Stimulated activated CD4-positive, alpha-beta T cell treated with anti-CD3 and anti-CD28 coated beads, Interleukin-2, amount 100 ng/mL, for 24 hours (primary cell): ENCODE measurements around the gene DHX35.

Experiments used
- DNase-seq, 2 donors: peaks; one replicate each; pipeline ENCODE4 v3.0.0-alpha.2; 2020

DHX35 gene

GRCh38 chr20:38962044-38962927 is at the start of gene DHX35:
DHX35 (plus strand) TSS chr20:38962344; CDS start chr20:38962368, 24 bp downstream.
- peak; percentile 99 for DNase-seq

GRCh38 chr20:38915355-38915754 is 46.8 kb upstream of the DHX35 start:
- no peak for DNase-seq

GRCh38 chr20:38917657-38918056 is 44.5 kb upstream of the DHX35 start:
- DNase-seq, result no peak

GRCh38 chr20:38918172-38918571 is 44.0 kb upstream of the DHX35 start:
- DNase-seq, result no peak

- no peak for DNase-seq
These were observed 42.5 kb upstream of the DHX35 start for GRCh38 chr20:38919683-38920082.

- no peak for DNase-seq
These were observed 41.7 kb upstream of the DHX35 start for GRCh38 chr20:38920411-38920810.

GRCh38 chr20:38920851-38921250 is 41.3 kb upstream of the DHX35 start:
- DNase-seq, result no peak

GRCh38 chr20:38924718-38925117 is 37.4 kb upstream of the DHX35 start:
- no peak for DNase-seq

GRCh38 chr20:38926142-38926933 is 35.8 kb upstream of the DHX35 start, which contains the start of gene FAM83D:
FAM83D (plus strand) TSS chr20:38926417; CDS start chr20:38926443, 26 bp downstream.
- peak; percentile 92 to 97 for DNase-seq

- no peak for DNase-seq
These were observed 35.1 kb upstream of the DHX35 start for GRCh38 chr20:38926934-38927616.

- DNase-seq, result no peak
These were observed 34.1 kb upstream of the DHX35 start for GRCh38 chr20:38927902-38928578.

- no peak for DNase-seq
These were observed 31.9 kb upstream of the DHX35 start for GRCh38 chr20:38930242-38930569.

GRCh38 chr20:38931984-38932383 is 30.2 kb upstream of the DHX35 start:
- no peak for DNase-seq

- DNase-seq, result no peak
These were observed 29.6 kb upstream of the DHX35 start for GRCh38 chr20:38932457-38933120.

- DNase-seq, result no peak
These were observed 27.6 kb upstream of the DHX35 start for GRCh38 chr20:38934530-38934929.

- no peak for DNase-seq
These were observed 26.9 kb upstream of the DHX35 start for GRCh38 chr20:38935285-38935684.

- DNase-seq, result no peak
These were observed 26.2 kb upstream of the DHX35 start for GRCh38 chr20:38935967-38936407.

GRCh38 chr20:38937000-38937399 is 25.1 kb upstream of the DHX35 start:
- no peak for DNase-seq

GRCh38 chr20:38937978-38938473 is 24.1 kb upstream of the DHX35 start:
- DNase-seq, result no peak

- DNase-seq, result no peak
These were observed 22.5 kb upstream of the DHX35 start for GRCh38 chr20:38939686-38940085.

GRCh38 chr20:38940644-38941043 is 21.5 kb upstream of the DHX35 start:
- no peak for DNase-seq
